ENCODE results near the gene GHRH. TPM values are rescaled to one million over a fixed set of nuclear protein-coding genes. Genes with fewer than 3 reads are reported as not detected.

The GHRH gene
- total RNA-seq, 1 donor from 2014 or later = not detected

DNA sequence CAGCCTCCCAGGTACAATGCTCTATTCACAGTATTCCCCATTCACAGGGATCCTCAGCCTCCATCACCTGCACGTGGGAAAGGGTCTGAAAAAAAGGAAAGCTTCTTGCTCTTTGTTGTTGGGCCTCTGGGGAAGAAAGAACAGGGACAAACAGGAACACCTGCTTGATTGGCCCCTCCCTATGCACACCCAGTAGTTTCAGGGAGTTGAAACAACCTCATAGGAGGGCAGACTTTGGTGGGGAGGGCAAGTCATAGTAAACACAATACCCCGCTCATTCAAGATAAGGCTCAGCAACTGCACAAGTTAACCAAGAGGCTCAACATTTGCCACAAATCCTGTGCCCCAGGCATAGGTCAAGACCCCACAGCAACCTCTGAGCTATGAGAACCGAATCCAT, 1.7 kb downstream of the GHRH start:
- no peaks in the 10 kb centered on the region for H3K36me3 ChIP-seq
- no peaks in the 10 kb centered on the region for H3K9me3 ChIP-seq
- intact Hi-C loops (cut with DNase I) = no loop called here
- H3K4me1 ChIP-seq = no peaks in the 10 kb centered on the region
- H3K27ac ChIP-seq = no peak overlapping the region
- no peak overlapping the region for H3K4me3 ChIP-seq
- TF ChIP-seq POLR2AphosphoS5 (IDR thresholded peaks at IDR 0.05; ENCODE audit: insufficient read depth in 1 of 2, low read depth in 1 of 2) = no peak
- no peak for TF ChIP-seq CTCF (IDR thresholded peaks at IDR 0.05)
- no peak for TF ChIP-seq POLR2A (IDR thresholded peaks at IDR 0.05)
- DNase-seq (ENCODE audit: extremely low spot score in 2 of 2) = no peak
- H3K27me3 ChIP-seq = no peaks in the 10 kb centered on the region

DNA sequence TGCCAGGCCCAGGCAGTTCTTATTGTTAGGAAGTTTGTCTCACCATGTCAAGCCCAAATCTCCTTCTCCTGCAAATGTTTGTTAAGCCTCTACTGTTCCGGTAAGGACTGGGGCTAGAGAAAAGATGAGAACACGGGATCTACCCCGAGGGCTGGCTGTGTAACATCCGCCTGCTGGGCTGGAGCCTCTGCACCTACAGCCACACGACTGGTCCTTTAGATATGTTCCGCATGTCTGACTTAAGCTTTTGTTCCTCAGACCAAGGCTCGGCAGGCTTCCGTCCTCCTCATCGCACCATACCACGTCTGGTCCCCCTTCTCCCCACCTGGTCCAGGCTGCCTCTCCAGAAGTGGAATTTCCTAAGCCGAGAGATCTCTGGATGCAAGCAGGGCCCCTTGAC, 2.6 kb downstream of the GHRH start:
- Histone ChIP-seq H3K27ac (no peak overlapping the region), H3K36me3 (no peaks in the 10 kb centered on the region), H3K27me3 (no peaks in the 10 kb centered on the region), H3K9me3 (peaks cover 5% of the 10 kb centered on the region), H3K4me1 (no peaks in the 10 kb centered on the region), H3K4me3 (no peak overlapping the region)
- no peak for TF ChIP-seq POLR2A (IDR thresholded peaks at IDR 0.05)
- no peak for TF ChIP-seq CTCF (IDR thresholded peaks at IDR 0.05)
- TF ChIP-seq POLR2AphosphoS5 (IDR thresholded peaks at IDR 0.05; ENCODE audit: insufficient read depth in 1 of 2, low read depth in 1 of 2) = no peak
- intact Hi-C loops (cut with DNase I) = no loop called here
- DNase-seq (ENCODE audit: extremely low spot score in 2 of 2) = no peak

DNA sequence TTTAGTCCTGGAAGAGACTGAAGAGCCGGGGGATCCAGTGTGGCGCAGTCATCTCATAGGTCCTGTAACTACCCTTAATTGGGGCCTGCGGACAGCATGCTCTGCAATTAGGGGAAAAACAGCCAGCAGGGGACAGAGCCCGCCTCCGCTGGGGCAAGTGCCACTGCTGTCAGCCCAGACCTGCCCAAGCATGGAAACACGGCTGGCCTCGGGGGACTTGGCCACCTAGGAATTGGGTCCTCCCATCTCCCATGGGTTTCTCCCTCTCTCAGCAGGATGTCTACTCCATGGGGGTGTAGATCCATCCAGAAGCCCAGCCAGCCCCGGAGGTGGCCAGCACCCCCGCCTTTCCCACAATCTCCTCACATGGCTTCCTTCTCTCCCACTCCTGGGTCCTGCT, 3.6 kb downstream of the GHRH start:
- Histone ChIP-seq H3K27ac (no peak overlapping the region), H3K9me3 (peaks cover 5% of the 10 kb centered on the region), H3K4me1 (no peaks in the 10 kb centered on the region), H3K36me3 (no peaks in the 10 kb centered on the region), H3K4me3 (no peak overlapping the region), H3K27me3 (no peaks in the 10 kb centered on the region)
- no peak for DNase-seq (ENCODE audit: extremely low spot score in 2 of 2)
- intact Hi-C loops (cut with DNase I) = no loop called here
- TF ChIP-seq POLR2A (IDR thresholded peaks at IDR 0.05) (no peak), CTCF (IDR thresholded peaks at IDR 0.05) (no peak), POLR2AphosphoS5 (IDR thresholded peaks at IDR 0.05; ENCODE audit: insufficient read depth in 1 of 2, low read depth in 1 of 2) (no peak)

DNA sequence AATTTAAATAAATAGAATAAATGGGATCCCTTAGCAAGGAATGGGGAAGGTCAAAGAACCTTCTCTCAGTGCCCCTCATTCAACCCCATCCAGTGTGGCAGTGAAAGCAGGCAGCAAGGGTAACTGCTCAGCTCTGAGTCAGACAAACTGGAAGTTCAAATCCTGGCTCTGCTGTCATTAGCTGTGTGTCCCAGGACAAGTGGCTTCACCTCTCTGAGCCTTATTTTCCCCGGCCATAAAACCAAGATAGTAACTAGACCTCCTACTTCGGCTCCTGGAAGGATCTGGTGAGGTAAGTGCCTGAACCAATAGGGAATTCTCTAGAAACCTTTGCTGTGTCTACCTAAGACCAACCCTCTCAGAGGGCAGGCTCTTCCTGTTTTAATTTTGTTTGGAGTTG, 4.1 kb downstream of the GHRH start:
- Histone ChIP-seq H3K4me3 (no peak overlapping the region), H3K4me1 (no peaks in the 10 kb centered on the region), H3K36me3 (no peaks in the 10 kb centered on the region), H3K27ac (no peak overlapping the region), H3K9me3 (peaks cover 5% of the 10 kb centered on the region), H3K27me3 (no peaks in the 10 kb centered on the region)
- DNase-seq (ENCODE audit: extremely low spot score in 2 of 2) = no peak
- TF ChIP-seq POLR2AphosphoS5 (IDR thresholded peaks at IDR 0.05; ENCODE audit: insufficient read depth in 1 of 2, low read depth in 1 of 2) (no peak), CTCF (IDR thresholded peaks at IDR 0.05) (no peak), POLR2A (IDR thresholded peaks at IDR 0.05) (no peak)
- intact Hi-C loops (cut with DNase I) = no loop called here

DNA sequence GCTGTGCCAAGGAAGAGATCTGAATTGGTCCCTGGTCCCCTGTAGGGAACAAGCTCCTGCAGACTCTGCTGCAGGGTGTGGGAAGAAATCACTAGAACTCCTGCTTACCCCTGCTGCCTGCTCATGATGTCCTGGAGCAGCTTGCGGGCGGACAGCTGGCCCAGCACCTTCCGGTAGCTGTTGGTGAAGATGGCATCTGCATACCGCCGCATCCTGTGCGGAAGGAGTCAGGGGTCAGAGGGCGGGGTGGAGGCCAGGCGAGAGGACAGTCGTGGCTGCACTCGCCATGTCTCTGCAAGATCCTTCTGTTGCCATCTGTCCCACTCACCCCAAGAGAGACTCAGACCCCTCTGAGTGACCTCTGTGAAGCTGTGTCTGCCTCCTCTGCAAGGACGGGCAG, 5.3 kb downstream of the GHRH start:
- no peak for DNase-seq (ENCODE audit: extremely low spot score in 2 of 2)
- no peaks in the 10 kb centered on the region for H3K27me3 ChIP-seq
- TF ChIP-seq POLR2A (IDR thresholded peaks at IDR 0.05) (no peak), CTCF (IDR thresholded peaks at IDR 0.05) (no peak), POLR2AphosphoS5 (IDR thresholded peaks at IDR 0.05; ENCODE audit: insufficient read depth in 1 of 2, low read depth in 1 of 2) (no peak)
- no peak overlapping the region for H3K4me3 ChIP-seq
- H3K4me1 ChIP-seq = no peaks in the 10 kb centered on the region
- H3K9me3 ChIP-seq = peaks cover 5% of the 10 kb centered on the region
- intact Hi-C loops (cut with DNase I) = no loop called here
- no peak overlapping the region for H3K27ac ChIP-seq
- no peaks in the 10 kb centered on the region for H3K36me3 ChIP-seq

All from vagina (tissue), 2 donors.